Osteoblast (primary cell): ENCODE data around the gene INVS. TPM values are rescaled to one million over a fixed set of nuclear protein-coding genes. Genes with fewer than 3 reads are reported as not detected.

Experiments used
- DNase-seq: peaks from one replicate; pipeline ENCODE4 v3.0.0; 2011; ENCODE audit warnings: low spot score, mixed read lengths; ENCODE audit not compliant: insufficient read length; ENCODE audit errors: missing footprints
- H2AFZ ChIP-seq: 2 replicates; pipeline ENCODE4 v1.6.0; 2011; ENCODE audit warnings: mild to moderate bottlenecking, low read length
- H3K27ac ChIP-seq: 2 replicates; pipeline ENCODE4 v1.5.1; 2011; ENCODE audit warnings: mild to moderate bottlenecking, low read depth, low read length, moderate library complexity
- H3K27me3 ChIP-seq: 2 replicates; pipeline ENCODE4 v1.6.0; 2012; ENCODE audit warnings: mild to moderate bottlenecking, control low read depth, inconsistent platforms, low read length, moderate library complexity; ENCODE audit not compliant: insufficient read depth
- H3K36me3 ChIP-seq: 2 replicates; pipeline ENCODE4 v1.5.1; 2011; ENCODE audit warnings: mild to moderate bottlenecking, low read length, control low read depth, moderate library complexity; ENCODE audit not compliant: insufficient read depth
- H3K4me1 ChIP-seq: 2 replicates; pipeline ENCODE4 v1.5.1; 2011; ENCODE audit warnings: mild to moderate bottlenecking, low read length, control low read depth, moderate library complexity; ENCODE audit not compliant: insufficient read depth
- H3K4me2 ChIP-seq: 2 replicates; pipeline ENCODE4 v1.6.0; 2011; ENCODE audit warnings: mild to moderate bottlenecking, low read length; ENCODE audit not compliant: insufficient read depth
- H3K4me3 ChIP-seq: fragments of 200-600 bp; sonication (generic); 3 replicates; pipeline ENCODE4 v1.5.1; 2012; ENCODE audit warnings: mild to moderate bottlenecking, low read length, inconsistent platforms; ENCODE audit not compliant: insufficient read depth
- H3K79me2 ChIP-seq: 2 replicates; pipeline ENCODE4 v1.6.0; 2012; ENCODE audit warnings: mild to moderate bottlenecking, low read length, control low read depth, inconsistent platforms; ENCODE audit not compliant: insufficient read depth
- H3K9me3 ChIP-seq: 2 replicates; pipeline ENCODE4 v1.5.1; 2011; ENCODE audit warnings: low read depth, low read length, control low read depth
- H4K20me1 ChIP-seq: 2 replicates; pipeline ENCODE4 v1.6.0; 2012; ENCODE audit warnings: mild to moderate bottlenecking, low read length, control low read depth; ENCODE audit not compliant: insufficient read depth
- CTCF ChIP-seq: IDR thresholded peaks from 2 replicates; pipeline ENCODE4 v1.5.1; 2011; ENCODE audit warnings: mild to moderate bottlenecking, low read depth, low read length, moderate library complexity; ENCODE audit errors: extremely low read depth
- total RNA-seq: library from RNA; depleted of rRNA; stranded (reverse); fragments of >200 nt; gene quantifications from 2 replicates; pipeline ENCODE4 v1.2.3, GENCODE V29; 2012

The INVS gene
- total RNA-seq, 1 donor: 27.1 TPM

GRCh38 chr9:100096378-100096916 lies 2.6 kb upstream of the INVS start:
- peaks cover under 1% of the 10 kb centered on the region for H3K36me3 ChIP-seq
- peaks cover 12% of the 10 kb centered on the region for H3K4me1 ChIP-seq
- H2AFZ ChIP-seq: no peak overlapping the region
- no peaks in the 10 kb centered on the region for H3K9me3 ChIP-seq
- H3K27me3 ChIP-seq: no peaks in the 10 kb centered on the region
- no peak overlapping the region for H3K4me3 ChIP-seq
- TF ChIP-seq CTCF: no peak
- H3K27ac ChIP-seq: no peak overlapping the region
- peaks cover 68% of the 10 kb centered on the region for H3K79me2 ChIP-seq
- peaks cover 53% of the 10 kb centered on the region for H4K20me1 ChIP-seq
- no peak for DNase-seq
- H3K4me2 ChIP-seq: no peak overlapping the region

- H3K79me2 ChIP-seq: peaks cover 52% of the 10 kb centered on the region
- H3K9me3 ChIP-seq: no peaks in the 10 kb centered on the region
- H3K36me3 ChIP-seq: peaks cover 9% of the 10 kb centered on the region
- H3K4me3 ChIP-seq: peak overlapping the region; percentile 83
- peak overlapping the region; percentile 98 for H2AFZ ChIP-seq
- H4K20me1 ChIP-seq: peaks cover 41% of the 10 kb centered on the region
- H3K4me1 ChIP-seq: peaks cover 12% of the 10 kb centered on the region
- TF ChIP-seq CTCF: no peak
- peak overlapping the region; percentile 93 for H3K4me2 ChIP-seq
- peak; percentile 60 for DNase-seq
- no peaks in the 10 kb centered on the region for H3K27me3 ChIP-seq
- peak overlapping the region; percentile 82 for H3K27ac ChIP-seq
Measured at GRCh38 chr9:100098046-100098886, 777 bp upstream of the INVS start.

GRCh38 chr9:100099722-100100042 lies 639 bp downstream of the INVS start:
- no peak for DNase-seq
- TF ChIP-seq CTCF: no peak

GRCh38 chr9:100100146-100100667 lies 1.2 kb downstream of the INVS start:
- H3K27me3 ChIP-seq: no peaks in the 10 kb centered on the region
- H4K20me1 ChIP-seq: peaks cover 30% of the 10 kb centered on the region
- H3K79me2 ChIP-seq: peaks cover 39% of the 10 kb centered on the region
- no peaks in the 10 kb centered on the region for H3K9me3 ChIP-seq
- DNase-seq: no peak
- H2AFZ ChIP-seq: peak overlapping the region; percentile 86
- H3K4me3 ChIP-seq: peak overlapping the region; percentile 83
- H3K36me3 ChIP-seq: peaks cover 16% of the 10 kb centered on the region
- H3K4me2 ChIP-seq: peak overlapping the region; percentile 93
- H3K4me1 ChIP-seq: peaks cover 12% of the 10 kb centered on the region
- no peak overlapping the region for H3K27ac ChIP-seq
- TF ChIP-seq CTCF: no peak

More at GRCh38 chr9:100099722-100100042, 639 bp downstream of the INVS start:
- peak overlapping the region; percentile 82 for H3K27ac ChIP-seq
- peak overlapping the region; percentile 86 for H2AFZ ChIP-seq
- H3K4me1 ChIP-seq: peaks cover 12% of the 10 kb centered on the region
- peak overlapping the region; percentile 93 for H3K4me2 ChIP-seq
- no peaks in the 10 kb centered on the region for H3K9me3 ChIP-seq
- H3K79me2 ChIP-seq: peaks cover 42% of the 10 kb centered on the region
- H3K36me3 ChIP-seq: peaks cover 16% of the 10 kb centered on the region
- H3K4me3 ChIP-seq: peak overlapping the region; percentile 83
- no peaks in the 10 kb centered on the region for H3K27me3 ChIP-seq
- H4K20me1 ChIP-seq: peaks cover 33% of the 10 kb centered on the region
